Posterior cingulate gyrus (tissue), 11 donors: ENCODE data around the gene POLR2I.

Source experiments
- DNase-seq, 10 donors: peaks; one replicate each; pipeline versions ENCODE4 v3.0.0 to v3.0.0-alpha.2; 2020 to 2021; ENCODE audit warnings: mixed read lengths in 3 of 10
- intact Hi-C: fragments of 100-400 bp; cut with DNase I; formaldehyde crosslinking; loops from one replicate; pipeline ENCODE4 v1.15.1; 2023

POLR2I gene

DNA sequence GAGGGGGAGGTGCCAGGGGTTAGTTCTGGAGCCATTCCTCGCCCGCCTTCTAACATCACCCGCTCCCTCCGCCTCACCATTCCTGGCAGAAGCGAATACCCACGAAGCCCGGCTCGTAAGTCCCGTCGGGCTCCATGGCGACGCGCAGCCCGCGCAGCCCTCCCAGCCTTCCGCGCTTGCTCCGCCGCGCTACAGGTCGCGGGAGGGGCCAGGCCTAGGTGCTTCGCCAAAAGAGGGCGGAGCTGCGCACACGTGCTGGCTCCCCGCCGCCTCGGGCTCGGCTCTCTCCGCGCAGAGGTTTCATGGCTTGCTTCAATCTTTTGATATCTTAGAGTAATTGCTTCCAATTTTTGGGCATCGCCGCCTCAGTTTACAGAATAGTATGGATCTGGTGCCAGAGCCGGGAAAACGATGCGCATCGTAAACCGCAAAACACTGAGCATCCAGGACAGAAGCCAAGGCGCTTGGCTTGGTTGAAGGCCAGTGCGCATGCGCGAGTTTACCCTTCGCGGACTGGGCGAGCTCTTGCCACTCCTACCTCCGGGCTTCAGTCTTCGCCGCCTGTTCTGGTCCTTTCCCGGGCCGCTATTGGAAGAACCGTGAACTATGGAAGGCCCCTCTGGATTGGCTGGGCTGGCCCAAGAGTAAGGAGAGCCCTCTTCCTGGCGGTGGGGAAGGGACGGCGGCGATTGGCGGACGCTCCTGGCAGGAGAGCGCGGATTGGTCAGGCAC, at the start of gene POLR2I:
POLR2I (minus strand) TSS at position 155 of the 732 bp plus-strand sequence; CDS start at position 136, 19 bp downstream.
- peak; percentile 99 to 100 (median 100) for DNase-seq
- intact Hi-C loops = loop anchor here (1.0 to 2.0 kb wide), 2 partner anchors 14 to 55 kb away; no protein-coding TSS in a partner anchor

DNA sequence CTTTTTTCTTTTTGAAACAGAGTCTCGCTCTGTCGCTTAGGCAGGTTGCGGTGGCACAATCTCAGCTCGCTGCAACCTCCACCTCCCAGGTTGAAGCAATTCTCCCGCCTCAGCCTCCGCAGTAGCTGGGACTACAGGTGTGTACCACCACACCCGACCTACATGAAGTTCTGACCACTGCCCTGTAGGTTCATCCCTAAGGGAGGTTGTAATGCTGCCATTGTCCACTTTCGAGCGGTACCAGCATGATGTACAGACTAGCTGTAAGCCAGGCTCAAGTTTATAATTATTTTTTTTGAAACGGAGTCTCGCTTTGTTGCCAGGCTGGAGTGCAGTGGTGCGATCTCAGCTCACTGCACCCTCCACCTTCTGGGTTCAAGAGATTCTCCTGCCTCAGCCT, 49.1 kb upstream of the POLR2I start:
- peak in 1 of 10 donors; percentile 28 for DNase-seq
- intact Hi-C loops = no loop called here

DNA sequence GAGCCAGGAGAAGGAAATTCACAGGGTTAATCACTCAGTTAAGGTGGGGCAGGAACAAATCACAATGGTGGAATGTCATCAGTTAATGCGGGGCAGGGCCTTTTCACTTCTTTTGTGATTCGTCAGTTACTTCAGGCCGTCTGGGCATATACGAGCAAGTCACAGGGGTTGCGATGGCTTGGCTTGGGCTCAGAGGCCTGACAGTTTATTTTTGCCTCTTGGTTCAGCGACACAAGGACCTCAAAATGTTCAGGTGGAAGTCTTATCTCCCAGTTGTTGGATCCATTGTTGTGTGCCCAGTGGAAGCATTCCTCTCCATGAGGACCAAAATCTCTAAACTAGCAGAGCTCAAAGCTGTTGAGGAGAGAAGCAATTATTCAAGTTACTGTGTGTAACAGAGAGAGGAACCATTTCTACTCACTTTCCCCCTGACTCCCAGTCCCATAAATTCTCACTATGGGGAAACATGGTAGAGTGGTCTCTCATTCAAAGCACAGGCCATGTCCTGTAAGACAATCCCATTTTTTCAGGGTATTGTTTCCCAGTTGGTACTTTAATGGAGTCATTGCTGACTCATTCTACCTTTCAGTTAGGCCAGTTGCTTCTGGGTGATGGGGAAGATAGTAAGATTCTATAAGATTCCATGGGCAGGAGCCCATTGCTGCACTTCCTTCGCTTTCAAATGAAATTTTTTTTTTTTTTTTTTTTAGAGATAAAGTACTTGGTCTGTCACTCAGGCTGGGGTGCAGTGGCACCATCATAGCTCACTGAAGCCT, 46.3 kb upstream of the POLR2I start:
- DNase-seq = peak in 2 of 10 donors; percentile 7 to 44
- intact Hi-C loops = no loop called here

DNA sequence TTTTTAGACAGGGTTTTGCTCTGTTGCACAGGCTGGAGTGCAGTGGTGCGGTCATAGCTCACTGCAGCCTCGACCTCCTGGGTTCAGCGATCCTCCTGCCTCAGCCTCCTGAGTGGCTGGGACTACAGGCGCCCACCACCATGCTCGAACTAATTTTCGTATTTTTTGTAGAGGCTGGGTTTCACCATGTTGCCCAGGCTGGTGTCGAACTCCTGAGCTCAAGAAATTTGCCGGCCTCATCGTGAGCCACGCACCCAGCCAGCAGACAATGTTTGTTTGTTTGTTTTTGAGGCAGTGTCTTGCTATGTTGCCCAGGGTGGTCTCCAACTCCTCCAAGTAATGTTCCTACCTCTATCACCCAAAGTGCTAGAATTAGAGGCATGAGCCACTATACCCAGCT, 38.5 kb upstream of the POLR2I start:
- DNase-seq = peak in 2 of 10 donors; percentile 55 to 67
- intact Hi-C loops = no loop called here

DNA sequence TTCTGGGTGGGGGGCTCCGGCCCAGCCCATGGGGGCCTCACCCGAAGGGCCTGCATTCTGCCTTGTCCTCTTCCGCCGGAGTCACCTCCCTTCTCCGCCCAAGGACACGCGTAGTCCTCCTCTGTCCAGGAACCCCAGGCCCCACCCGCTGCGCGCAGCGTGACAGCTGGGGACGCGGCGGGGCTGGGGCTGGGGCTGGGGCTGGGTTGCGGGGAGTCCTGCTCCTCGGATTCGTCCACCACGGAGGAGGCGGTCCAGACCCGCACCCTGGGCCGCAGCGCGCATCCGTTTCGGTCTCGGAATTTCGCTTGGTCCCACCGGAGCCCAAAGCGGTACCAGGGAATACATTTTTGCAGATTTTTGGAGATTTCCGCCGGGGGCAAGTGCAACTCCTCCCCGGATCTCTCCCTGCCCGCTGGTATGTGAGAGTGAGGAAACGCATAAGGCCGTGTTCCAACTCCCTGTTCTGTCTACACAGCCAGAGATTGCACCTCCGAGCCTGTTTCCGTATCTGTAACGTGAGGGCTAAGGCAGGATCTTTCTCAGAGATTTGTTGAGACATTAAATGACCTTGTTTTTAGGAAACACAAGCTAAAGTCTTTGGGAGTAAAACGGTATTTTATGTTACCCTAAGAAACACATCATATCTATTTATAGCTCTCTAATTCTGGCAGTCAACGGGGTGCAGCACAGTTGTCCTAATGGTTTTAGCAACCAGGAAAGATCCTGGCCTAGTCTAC, 37.8 kb upstream of the POLR2I start, which contains the start of gene COX7A1:
COX7A1 (minus strand) TSS at position 96 of the 740 bp plus-strand sequence; CDS start at position 56, 40 bp downstream.
- peak in 9 of 10 donors; percentile 36 to 93 (median 49) for DNase-seq
- intact Hi-C loops = no loop called here

DNA sequence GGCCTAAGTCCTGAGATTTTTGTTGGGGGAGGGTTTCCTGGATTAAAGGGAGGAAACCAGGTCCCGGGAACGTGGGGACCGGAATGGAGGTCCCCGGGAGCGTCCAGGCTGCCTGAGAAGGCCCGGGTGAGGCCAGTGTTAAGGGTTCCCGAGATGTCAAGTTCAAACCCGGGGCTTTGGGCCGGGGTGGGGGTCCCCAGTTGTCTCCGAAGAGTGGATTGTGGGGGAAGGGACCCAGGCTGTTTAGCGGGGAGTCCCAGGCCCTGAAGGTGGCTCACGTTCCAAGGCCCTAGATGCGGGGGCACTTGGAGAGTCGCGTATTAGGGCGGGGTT, 37.3 kb upstream of the POLR2I start:
- intact Hi-C loops = no loop called here
- peak in 2 of 10 donors; percentile 66 to 80 for DNase-seq

DNA sequence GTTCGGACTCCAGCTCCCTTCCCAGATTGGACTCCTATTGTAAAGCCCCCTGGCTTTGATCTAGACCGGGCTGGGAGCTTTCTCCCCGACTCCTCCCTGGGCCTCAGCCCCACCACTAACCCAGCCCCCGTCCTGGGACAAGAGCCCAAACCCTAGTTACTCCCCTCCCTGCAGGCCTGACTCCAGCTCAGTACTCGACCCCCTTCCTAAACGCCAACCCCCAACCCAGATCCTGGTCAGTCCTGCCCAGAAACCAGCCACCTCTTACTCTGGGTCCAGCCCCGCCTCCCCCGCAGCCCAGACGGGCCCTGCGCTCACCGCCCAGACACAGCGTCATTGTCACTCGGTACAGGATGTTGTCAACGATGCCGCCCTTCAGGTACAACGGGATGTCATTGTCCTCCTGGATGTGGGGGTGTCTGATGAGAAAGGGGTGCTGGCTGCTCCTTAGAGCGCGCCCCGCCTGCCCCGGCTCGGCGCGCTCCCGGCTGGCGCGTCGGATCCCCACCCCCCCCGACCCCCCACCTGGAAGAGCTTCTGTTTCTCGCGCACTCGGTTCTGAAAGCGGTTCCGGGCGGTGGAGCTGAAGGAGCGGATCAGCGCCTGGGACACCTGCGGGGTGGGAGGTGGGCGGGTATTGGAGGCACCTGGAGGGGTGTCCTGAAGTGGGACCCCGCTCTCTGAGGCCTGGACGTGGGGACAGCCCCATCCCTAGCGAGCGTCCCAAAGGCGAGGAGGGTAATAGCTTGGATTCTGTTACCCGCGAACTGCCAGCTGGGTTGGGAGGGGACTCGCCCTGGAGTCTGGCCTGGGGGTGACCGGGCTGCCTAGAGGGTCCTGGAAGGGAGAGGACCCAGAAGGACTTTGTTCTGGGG, 36.7 kb upstream of the POLR2I start:
- peak in 4 of 10 donors; percentile 28 to 88 (median 76) for DNase-seq
- intact Hi-C loops = no loop called here

DNA sequence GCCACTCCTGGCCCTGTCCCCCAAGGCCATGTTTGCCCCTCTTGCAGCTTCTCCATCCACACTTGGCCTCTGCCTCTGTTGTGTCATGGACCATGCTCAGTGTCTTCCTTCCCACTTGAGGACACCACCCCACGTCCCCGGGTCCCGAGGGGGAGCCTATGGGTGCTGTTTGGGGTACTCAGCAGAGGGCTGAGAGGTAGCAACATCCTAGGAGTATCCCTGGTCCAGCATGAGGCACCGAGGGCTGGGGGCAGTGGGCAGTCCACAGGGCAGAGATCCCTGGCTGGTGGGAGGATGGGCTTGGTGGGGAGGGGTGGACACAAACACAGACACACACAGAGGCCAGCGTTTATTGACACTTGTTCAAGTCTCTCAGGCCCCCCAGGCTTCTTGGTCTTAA, 35.9 kb upstream of the POLR2I start:
- intact Hi-C loops = no loop called here

DNA sequence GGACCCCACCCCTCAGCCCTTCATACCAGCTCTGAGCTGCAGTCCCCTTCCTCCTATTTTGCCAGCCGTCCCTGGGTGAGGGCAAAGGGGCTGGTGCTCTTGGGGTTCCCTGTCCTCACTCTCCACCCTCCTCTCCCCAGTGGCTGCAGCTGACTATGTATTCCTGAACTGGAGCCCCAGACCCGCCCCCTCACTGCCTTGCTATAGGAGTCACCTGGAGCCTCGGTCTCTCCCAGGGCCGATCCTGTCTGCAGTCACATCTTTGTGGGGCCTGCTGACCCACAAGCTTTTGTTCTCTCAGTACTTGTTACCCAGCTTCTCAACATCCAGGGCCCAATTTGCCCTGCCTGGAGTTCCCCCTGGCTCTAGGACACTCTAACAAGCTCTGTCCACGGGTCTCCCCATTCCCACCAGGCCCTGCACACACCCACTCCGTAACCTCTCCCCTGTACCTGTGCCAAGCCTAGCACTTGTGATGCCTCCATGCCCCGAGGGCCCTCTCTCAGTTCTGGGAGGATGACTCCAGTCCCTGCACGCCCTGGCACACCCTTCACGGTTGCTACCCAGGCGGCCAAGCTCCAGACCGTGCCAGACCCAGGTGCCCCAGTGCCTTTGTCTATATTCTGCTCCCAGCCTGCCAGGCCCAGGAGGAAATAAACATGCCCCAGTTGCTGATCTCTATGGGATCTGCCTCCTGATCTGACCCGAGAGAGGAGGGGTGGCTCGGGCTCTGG, 35.2 kb upstream of the POLR2I start:
- DNase-seq = peak in 2 of 10 donors; percentile 63 to 64
- intact Hi-C loops = no loop called here

More for the DNA sequence above, 35.9 kb upstream of the POLR2I start:
- DNase-seq = peak in 2 of 10 donors; percentile 54 to 67

DNA sequence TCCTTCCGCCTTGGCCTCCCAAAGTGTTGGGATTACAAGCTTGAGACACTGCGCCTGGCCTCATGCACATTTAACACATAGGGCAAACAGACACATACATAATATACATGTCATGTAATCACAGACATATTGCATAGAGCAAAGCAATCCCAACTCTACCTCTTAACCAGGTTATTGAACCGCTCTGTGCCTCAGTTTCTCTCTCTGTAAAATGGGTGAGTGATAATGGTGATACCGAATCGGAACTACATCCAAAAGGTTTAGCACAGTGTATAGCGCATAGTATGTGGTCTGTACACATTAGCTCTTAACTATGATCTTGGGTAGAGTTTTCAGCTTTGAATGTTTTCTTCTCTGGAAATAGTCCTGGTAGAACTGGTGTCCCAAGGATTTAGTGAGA, 29.9 kb upstream of the POLR2I start:
- DNase-seq = peak in 1 of 10 donors; percentile 35
- intact Hi-C loops = no loop called here

DNA sequence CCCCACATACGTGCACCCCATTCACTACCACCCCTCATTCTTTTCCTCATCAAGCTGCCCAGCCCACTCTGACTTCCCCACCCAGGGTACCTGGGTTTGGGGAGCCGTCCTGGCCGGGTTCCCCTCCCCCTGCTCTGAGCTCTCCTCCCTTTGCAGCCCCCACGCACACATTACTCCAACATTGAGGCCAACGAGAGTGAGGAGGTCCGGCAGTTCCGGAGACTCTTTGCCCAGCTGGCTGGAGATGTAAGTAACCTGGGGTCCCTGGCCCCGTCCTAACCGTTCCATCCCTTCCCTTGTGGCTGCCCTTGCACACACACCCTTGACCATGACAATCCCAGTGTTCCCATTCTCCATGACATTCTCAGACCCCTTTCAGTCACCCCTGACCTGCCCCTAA, 27.8 kb upstream of the POLR2I start:
- intact Hi-C loops = no loop called here
- peak in 1 of 10 donors; percentile 41 for DNase-seq

DNA sequence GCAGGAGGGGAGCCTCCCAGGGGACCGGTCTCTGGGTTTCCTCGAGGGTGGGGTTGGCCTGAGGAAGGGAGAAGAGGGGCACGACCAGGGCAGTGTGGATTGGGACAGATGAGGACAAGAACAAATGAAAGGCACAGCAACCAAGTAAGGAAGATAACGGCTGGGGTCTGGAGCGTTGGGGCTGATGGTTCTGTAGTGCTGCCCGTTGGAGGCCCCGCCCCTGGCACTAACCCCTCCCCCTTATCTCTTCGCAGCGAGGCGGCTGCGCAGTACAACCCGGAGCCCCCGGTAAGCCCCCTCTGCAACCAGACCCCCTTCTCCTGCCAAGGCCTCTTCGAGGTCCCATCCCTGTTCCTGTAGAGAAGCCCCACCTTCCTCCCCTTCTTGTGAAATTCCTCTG, 27.4 kb upstream of the POLR2I start:
- intact Hi-C loops = no loop called here
- peak in 1 of 10 donors; percentile 41 for DNase-seq

DNA sequence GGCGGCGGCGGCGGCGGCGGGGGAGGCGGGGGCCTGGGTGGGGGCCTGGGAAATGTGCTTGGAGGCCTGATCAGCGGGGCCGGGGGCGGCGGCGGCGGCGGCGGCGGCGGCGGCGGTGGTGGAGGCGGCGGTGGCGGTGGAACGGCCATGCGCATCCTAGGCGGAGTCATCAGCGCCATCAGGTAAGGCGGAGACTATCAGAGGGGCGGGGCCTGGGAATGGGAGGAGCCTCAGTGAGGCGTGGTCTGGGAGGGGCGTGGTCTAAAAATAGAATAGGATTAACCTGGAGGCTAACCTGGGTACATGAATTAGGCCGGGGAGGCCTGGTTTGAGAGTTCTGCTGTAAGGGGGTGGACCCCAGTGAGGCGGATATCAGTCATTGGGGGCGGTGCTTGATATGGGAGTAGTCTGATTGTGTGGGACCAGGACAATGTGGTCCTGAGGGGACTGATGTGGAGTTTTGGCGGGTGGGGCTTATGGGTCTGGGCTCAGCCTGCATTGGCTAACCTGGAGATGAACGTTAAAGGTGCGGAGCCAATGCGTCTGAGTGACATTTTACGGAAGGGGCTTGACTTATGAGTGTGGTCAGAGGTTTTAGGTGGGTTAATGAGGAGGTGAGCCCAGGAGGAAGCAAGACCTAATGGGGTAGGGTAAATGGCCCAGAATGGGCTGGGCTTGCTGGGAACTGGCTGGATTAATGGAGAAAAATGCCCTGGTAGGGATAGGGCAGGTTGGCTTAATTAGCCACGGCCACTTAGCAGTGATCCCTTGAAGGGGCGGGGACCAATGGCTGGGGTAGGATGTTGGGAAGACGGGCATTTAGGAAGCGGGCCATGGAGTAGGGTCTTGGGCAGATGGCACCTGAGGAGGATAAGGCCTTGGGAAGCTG, 26.6 kb upstream of the POLR2I start:
- peak; percentile 57 to 97 (median 74) for DNase-seq
- intact Hi-C loops = no loop called here

DNA sequence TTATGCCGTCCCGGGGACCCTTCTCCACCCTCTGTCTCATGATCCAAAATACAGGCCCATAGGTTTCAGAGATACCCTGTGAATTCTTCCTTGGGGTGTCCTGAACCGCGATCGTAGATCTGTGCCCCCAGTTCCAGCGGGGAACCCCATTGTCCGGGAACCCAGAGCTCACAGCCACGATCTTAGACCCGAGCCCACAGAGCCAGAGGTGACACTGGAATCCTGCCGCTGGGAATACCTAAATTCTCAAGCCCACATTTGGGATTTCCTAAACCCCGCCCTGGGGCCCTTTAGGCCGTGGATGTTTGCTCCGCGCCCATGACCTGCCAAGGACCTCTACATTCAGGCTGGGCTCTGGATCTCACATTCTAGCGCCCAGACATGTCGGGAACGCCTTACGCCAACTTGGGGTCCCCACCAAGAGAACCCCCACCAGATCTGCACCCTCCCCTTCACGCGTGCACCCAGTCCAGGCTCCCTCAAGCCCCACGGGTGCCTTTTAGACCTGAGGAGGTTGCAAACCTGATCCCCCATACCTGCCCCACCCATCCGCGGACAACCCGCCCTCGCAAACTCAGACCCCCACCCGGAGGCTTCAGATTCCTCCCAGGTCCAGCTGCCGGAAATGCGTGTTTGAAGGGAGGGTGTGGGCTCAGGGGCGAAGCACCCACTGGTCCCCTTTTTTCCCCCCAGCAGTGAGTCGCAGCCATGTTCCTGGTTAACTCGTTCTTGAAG, 25.8 kb upstream of the POLR2I start:
- intact Hi-C loops = no loop called here
- peak in 5 of 10 donors; percentile 19 to 88 (median 42) for DNase-seq

DNA sequence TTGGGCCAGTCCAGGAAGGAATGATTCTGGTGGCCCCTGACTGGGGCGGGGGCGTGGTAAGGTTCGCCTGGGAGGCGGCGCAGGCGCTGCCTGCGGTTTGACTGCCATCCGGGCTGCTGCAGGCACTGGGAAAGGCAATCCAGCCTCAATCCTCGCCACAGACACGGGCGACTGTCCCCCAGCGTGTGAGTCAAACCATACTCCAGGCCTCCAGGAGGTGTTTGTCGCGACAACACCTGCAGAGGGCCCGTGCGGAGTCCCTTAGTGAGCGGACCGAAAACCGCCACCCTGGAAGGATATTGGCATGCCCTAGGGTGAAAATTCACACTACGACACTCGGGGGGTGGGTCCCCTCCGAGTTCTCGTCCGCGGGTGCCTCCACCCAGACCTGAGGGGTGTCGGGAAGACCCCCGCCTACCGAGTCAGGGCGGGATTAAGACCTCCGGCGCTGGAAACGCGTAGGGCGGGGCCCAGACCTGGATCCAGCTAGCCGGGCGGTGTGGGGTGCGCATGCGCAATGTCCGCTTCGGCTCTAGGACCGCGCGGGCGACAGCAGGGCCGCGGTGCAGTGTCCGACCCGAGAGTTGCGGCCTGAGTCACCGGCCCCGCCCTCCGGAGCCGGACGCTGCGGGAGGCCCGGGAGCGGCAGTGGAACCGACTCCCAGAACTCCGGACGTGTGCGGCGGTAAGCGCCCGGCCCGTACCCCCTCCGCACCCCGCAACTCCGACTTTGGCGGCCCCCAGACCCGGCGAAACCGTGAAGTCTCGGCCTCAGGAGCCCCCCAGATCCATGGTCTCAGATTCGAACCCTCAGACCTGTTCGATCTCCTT, 25.0 kb upstream of the POLR2I start, which contains the start of gene CAPNS1:
CAPNS1 (plus strand) TSS at position 594 of the 831 bp plus-strand sequence. CDS start 946 bp downstream, outside the sequence.
- peak; percentile 96 to 100 (median 98) for DNase-seq
- intact Hi-C loops = no loop called here

DNA sequence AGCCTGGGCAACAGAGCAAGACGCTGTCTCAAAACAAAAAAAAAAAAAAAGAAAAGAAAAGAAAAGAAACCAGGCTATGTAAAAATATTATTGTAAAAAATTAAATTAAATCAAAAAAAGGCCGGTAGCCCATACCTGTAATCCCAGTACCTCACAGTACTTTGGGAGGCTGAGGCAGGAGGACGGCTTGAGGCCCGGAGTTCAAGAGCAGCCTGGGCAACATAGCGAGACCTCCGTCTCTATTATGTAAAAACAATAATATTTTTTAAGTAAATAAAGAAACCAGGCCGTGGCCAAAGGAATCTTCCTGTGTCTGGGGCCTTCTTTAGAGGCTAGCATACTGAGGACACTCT, 24.4 kb upstream of the POLR2I start:
- peak in 1 of 10 donors; percentile 18 for DNase-seq
- intact Hi-C loops = no loop called here
